NCI-H1417 treated with DMSO at 0.1 percent for 48 hours (cell line): ENCODE results near the gene NPTX2.

Experiments used
- DNase-seq: peaks from one replicate; lab custom pipeline; 2025; lab: John Stamatoyannopoulos, UW

The NPTX2 gene

DNA sequence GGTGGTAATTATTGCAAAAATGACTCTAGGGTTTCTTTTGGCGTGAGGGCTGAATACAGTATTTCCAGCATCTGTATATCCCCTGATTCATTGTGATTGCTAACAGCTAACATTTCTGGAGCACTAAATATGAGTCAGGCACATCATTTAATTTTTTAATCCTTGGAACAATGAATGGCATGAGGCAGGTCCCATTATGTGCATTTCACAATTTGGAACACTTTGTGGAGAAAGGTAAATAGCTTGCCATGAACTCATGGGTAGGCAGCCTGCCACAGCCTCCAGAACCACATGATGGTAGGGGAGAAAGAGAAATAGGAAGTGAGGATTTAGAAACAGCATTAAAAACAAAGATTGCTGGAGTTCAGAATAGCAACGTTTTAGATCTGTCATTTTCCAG lies 1.7 kb downstream of the NPTX2 start:
- DNase-seq: no peak

DNA sequence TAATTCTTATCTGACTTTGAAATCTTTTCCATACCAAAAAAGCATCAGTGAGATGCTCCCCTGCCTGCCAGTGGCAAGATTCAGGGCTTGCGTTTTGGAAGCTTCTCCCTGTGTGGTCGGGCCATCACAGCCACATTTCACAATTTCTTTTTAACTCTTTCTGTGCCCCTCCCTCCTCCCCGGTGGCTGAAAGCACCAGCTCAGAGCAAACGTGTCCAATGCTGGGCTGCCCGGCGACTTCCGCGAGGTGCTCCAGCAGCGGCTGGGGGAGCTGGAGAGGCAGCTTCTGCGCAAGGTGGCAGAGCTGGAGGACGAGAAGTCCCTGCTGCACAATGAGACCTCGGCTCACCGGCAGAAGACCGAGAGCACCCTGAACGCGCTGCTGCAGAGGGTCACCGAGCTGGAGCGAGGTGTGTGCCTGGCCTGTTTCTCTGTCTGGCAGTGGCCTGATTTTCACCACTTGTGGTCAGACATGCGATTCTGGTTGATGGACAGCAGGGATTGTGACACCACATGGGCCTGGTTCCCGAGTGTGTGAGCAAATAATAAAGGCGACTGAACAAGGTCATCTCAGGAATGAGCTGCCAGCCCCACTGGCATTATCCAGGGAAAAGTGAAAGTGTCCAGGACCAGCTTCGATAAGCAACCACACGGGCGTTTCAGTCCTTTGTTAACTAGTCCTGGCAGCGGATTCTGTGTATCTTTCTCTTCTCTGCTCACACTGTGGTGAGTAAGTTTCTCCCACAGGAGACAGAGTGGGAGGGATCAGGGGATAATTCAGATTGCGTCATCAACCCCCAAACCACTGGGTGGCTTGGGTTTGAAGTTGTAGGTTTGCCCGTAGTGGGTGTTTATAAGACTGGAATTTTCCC lies 2.6 kb downstream of the NPTX2 start:
- no peak for DNase-seq

DNA sequence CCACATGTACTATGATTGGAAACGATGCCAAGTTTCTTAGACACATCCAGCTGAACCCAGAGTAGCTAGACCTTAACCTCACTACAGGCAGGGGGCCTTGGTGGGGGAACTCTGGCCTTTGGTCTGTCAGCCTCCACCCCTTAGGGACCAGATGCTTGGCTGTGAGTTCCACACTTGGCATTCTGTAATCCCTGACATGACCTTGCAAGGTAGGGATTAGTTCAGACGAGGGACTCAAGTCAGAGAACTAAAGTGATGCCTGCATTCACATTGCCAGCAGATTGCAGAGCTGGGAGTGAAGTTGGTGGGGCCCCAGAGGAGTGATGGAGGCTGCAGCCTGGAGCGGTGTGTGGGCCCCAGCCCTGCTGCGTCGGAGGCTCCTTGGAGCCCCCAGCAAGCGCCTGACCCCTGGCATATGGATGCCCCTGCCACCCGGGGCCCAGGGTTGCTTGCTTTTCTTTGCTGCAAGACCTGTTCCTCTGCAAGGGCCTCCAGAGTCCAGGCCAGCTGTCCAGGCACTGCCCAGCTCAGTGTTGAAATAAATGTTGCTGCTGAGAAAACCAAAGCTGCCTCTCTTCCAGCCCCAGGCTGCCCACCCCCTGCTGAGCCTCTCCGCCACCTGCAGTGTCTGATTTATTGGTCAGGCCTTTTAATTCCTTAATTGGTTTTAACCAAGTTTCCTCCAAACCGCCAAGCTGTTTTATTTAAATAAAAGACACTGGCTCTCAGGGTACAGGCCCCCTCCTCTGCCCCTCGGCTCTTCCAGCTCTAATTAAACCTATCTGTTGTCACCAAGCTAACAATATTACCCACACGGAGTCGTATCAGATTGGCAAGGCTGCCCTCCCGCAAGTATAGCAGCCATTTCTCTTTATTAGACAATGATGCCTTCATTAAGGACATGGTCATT lies 4.7 kb downstream of the NPTX2 start:
- DNase-seq: no peak

DNA sequence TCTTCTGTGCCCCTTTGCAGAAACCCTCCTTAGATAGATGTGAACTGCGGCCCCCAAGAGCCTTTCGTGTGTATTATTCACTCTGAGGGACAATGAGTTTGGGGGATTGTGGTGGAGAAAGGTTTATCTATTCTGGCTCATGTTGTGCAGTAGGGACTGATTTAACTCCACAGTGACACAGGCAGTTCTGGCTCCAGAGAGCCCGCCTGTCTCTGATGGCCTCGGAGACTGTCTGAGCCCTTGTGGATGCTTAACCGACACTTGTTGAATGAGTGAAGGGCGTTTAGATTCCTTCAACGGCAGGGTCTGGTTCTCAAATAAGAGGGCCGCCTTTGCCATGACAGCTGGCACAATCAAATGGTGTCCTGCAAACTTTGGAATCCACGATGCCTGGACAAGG lies 5.8 kb downstream of the NPTX2 start:
- DNase-seq: no peak

DNA sequence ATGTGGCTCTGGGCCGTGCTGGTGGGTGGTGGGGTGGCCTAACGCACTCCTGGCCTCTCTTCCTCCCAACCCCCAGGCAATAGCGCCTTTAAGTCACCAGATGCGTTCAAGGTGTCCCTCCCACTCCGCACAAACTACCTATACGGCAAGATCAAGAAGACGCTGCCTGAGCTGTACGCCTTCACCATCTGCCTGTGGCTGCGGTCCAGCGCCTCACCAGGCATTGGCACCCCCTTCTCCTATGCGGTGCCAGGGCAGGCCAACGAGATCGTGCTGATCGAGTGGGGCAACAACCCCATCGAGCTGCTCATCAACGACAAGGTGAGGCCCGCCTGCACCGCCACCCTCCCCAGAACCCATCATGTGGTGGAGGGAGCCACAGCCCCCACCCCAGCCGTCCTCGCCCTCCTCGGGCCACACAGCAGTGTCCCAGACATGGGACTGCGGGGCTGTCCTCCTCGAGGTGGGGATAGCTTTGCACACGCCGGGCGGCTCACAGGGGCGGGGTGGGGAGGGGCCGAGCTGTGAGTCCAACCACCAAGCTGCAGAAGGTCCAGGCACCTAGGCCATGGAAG lies 7.8 kb downstream of the NPTX2 start:
- no peak for DNase-seq

DNA sequence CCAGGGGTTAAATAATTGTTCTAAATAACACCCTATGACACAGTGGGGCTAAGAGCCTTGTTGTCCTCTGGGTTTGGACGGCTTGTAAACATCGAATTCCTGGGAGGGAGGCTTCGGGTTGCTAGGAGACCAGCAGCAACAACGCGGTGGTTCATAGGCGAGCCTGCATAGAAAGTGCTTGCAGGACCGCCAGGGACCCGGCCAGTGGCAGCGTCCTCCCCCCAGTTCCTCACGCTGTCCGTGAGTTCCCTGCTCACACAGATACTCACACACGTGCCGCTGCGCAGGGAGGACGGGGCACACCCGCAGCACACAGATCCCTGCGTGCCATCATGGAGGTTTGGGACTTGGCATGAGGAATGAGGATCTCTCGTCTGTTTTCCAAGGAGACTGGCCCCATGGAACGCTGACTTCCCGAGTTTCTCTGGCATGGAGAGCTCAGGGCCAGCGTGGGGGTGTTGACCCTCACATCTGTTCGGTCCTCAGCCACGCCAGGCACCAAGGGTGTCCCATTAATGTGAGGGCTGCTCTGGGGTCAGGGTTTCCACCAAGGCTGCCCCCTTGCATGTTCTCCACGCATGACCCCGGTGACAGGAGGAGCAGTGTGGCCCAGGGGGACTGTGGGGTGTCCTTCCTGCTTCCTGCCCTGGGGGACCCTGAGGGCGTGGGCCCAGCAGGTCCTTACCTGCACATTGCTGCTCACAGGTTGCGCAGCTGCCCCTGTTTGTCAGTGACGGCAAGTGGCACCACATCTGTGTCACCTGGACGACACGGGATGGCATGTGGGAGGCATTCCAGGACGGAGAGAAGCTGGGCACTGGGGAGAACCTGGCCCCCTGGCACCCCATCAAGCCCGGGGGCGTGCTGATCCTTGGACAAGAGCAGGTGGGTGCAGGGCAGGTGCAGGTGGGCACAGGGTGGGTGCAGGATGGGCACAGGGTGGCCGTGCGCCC lies 9.7 kb downstream of the NPTX2 start:
- DNase-seq: no peak

DNA sequence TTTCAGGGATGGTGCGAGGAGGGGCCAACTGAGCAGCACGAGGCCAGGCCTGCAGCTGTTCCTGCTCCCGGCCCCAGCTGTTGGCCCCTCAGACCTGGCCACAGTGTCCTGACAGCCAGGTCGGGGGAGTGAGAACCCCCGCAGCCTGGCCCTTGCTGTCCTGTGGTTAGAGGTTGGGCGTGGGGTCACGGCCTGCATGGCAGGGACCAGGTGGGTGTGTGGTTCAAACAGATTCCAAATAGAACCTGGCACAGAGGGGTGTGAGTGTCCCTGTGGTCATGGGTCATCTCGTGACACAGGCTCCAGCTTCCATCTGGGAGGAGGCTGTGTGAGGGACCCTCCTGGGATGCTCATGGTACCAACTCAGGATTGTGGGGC lies 10.3 kb downstream of the NPTX2 start:
- no peak for DNase-seq

DNA sequence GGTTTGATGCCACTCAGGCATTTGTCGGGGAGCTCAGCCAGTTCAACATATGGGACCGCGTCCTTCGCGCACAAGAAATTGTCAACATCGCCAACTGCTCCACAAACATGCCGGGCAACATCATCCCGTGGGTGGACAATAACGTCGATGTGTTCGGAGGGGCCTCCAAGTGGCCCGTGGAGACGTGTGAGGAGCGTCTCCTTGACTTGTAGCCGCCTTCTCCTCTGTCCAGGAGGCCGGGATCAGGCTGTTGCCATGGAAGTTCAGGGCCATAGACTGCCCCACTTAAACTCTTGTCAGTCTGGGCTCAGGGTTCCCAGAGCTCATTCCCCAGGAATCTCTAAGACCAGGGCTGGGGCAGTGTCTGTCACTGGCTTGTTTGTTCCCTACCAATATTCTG lies 11.3 kb downstream of the NPTX2 start:
- DNase-seq: no peak

DNA sequence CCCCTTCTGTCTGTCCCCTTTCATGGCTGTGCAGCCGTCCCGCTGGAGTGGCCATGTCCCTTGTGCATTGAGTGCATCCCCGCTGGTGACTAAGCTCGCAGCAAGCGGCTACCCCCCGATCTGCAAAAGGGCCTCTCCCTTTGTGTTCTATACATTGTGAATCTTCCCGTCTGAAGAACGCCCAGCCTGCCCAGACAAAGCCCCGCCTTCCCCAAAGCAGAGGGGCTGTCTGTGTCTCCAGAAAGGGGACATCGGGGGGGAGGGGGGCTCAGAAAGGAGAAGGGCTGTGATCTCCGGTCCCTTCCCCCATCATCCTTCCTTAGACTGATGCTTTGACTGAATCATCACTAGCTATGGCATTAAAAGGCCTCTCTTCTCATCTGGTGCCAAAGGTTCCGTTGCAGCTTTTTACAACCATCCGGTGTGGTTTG lies 11.9 kb downstream of the NPTX2 start:
- DNase-seq: no peak

DNA sequence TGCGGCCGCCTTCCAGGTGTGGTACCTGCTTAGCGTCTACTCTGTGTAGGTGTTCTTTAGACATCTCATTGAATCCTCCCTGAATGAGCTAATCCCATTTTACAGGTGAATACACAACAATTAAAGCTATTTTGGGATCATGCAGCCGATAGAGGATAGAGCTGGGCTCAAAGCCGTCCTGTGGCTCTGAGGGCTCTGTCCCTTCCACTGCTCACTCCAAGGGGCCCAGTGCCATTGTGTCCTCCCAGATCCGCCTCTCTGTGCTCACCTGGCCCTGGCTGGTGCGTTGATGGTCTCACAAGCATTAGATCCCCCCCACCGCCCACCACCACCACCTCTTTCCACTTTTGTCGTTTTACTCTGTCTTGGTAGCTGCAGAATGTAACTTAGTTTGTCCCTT lies 13.1 kb downstream of the NPTX2 start:
- no peak for DNase-seq

DNA sequence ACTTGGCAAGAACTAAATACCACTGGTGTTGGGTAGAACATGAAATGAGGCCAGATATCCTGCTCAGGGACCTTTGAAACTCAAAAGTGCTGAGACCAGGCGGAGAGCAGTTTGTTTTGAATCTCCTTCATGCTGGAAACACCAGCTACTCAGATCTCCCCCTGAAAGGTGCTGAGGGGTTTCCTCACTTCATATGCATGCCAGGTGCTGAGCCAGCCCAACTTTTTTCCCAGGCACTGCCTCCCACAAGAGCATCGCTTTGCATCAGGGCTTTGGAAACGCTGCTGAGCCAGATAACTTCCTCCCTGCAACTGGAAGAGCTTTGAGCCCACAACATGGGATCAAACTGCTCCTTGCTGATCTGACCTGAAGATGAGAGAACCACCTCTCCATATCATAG lies 13.7 kb downstream of the NPTX2 start:
- no peak for DNase-seq

DNA sequence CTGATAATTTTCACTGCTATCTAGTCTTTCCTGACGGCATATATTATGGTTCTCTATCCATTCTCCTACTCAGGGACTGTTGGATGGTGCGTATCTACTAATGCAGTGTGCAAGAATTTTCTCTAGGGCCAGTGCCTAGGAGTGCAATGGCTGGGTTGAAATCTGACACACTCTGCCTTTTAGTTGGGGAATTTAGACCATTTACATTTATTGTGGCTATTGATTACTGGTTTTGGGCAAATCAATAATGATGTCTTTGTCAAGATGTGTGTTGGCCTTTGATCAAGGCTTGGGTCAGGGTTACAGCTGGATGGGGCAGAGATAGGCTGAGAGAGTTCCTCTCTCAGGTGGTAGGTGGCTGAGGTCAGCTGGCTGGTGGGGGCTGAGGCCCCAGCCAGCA lies 21.8 kb downstream of the NPTX2 start:
- no peak for DNase-seq

DNA sequence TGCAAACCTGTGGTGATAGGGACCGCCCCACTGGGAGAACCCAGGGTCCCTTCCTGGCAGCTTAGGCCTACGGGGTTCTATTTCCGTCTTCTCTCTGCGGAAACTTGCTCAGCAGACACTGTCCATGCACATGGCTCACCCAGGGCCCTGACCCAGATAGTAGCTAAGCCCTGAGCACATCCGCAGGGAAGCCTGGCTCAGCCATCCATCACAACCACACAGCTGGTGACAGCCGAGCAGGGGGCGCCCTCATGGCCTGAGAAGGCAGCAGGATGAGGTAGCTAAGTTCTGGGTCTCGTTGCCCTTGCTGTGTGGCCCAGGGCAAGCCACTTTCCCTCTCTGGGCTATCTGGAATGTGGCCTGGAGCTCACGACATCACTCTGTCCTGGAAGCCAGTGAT lies 23.3 kb downstream of the NPTX2 start:
- no peak for DNase-seq

DNA sequence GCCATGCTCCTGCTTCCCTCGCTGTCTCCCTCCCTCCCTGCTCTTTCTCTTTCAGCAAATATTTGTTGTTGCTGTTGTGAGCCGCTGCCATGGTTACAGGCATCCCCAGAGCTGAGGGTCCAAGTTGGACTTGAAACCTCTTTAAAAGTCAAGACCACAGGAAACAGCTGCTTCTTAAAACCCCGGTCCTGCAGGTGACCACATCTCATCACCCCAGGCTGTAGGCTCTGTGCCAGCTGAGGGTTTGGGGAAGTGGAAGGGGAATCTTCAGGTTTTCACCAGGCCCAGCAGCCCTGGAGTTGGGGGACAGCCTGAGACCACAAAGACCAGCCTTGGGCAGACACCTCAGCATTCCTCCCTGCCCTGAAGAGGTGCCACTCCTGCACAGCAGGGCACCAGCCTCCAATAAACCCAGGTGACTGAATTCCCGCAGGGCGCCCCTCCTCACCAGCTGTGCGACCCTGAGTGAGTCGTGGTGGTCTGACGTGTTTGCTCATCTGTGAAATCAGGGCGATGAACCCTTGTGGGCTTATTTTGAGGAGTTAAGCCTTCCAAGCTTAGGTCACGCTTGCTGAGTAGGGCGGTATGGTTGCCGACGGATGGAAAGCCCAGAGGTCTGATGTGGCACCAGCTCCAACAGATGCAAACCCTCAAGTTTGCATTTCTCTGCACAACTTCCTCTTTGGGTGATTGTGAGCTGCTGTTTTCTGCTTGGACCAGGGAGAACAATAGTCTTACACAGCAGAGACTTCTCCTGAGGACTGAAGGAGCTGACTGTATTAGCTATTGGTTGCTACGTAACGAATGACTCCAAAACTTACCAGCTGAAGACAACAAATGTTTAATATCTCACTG lies 24.8 kb downstream of the NPTX2 start:
- no peak for DNase-seq

DNA sequence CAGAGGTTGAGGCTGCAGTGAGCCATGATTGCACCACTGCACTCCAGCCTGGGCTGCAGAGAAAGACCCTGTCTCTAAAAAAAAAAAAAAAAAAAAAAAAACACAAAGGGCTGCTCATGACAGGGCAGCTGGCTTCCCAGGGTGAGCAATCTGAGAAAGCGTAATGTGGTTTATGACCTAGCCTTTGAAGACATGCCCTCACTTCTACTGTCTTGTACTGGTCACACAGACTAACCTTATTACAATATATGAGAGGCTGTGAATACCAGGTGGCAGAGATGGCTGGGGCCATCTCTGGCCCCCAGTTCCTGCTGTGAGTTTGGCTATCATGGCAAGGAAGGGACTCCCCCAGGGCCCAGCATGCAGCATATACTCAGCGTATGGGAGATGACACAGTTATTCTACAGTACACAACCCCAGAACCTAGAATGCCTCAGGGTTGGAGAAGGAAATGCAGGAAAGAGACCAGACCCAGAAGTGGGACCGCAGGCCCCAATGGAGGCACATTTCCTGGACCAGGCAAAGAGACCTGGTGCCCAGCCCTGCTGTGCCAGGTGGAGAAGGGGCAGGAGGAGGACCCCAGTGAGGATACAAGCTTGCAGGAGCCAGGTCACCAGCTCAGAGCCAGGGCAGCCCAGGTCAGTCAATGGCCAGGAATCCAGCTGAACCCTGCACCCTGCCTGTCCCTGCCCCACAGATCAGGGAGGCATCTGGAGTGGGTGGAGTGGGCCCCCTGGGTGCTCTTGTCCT lies 26.3 kb downstream of the NPTX2 start:
- DNase-seq: no peak

DNA sequence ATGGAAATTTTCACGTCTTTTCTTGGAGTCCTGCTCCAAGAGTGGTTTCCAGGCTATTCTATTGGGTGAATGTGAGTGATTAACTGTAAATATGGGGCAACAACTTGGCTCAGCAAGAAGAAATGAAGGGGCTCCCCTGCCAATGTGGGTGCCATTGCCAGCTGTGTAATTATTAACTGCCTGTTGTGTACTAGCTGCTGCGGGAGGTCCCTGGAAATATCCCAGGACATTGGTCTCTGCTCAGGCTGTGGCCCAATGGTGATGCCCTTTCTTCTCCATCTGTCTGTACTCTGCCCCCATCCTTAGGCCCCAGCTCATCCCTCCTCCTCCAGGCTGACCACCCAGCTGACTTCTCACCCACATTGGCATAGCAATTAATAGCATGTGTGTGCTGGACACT lies 29.4 kb downstream of the NPTX2 start:
- DNase-seq: no peak

DNA sequence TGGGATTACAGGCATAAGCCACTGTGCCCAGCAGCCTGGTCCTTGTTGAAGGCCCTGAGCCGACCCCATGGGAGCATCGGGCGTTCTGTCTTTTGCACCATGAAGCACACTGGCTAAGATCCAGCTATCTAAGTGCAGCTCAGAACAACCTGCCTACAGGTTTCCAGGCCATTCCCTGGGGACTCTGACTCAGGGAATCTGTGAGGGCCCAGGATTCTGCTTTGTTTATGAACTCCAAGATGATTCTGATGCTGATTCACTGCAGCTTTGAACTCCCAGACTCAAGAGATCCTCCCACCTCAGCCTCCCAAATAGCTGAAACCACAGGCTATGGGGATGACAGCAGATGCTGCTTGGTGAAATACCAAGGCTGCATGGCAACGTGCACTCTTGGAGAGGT lies 30.2 kb downstream of the NPTX2 start:
- no peak for DNase-seq

DNA sequence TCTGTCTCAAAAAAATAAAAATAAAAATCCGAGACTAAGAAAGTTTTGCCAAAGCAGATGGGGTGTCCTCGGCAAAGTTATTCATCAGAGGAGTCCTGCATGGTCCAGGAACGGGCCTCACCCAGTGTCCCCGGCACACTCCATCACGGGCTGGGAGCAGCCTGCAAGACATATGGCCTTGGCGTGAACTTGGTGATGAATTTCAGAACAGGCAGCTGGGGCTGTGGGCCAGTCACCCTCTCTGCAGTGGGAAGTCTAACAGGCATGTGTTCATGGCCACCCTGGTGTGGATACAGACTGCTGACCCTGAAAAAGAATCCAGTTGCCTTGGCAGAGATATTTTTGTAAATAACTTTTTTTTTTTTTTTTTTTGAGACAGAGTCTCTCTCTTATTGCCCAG lies 34.7 kb downstream of the NPTX2 start:
- no peak for DNase-seq

DNA sequence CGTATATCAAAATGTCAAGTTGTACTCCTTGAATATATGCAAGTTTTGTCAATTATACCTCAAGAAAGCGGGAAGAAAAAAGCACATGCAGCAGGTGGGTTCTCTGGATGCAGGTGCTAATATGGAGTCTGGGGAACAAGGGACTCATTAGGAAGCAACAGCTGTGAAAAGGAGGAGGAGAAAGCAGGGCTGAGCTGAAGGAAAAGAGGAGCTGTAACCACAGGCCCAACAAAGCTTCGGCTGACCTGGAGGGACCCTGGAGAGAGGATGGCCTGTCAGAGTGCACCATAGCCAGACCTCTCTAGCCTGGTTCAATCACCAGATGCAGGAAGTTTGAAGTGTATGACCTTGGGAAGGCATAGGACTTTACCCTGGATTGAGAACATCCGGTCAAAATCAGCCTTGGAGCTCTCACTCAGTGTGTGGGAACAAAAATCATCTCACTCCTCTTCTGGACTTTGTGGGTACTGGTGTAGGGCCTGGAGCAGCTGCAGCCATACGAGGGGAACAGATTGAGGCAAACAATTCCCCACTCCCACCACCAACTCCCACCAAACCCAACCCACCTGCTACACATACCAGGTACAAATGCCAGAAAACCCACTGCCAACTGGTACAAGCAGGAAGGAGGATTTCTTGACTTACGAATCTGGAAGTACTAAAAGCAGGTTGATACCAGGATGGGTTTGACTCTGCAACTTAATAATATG lies 36.7 kb downstream of the NPTX2 start:
- no peak for DNase-seq
